H1 (cell line): ENCODE data around the gene OR6C65.
"Not testable (repeated sequence)": the region's sequence is repeated elsewhere in the genome, so short reads cannot be mapped to it uniquely, and the experiment has no call there.

ENCODE experiments used
- ATF3 ChIP-seq: IDR thresholded peaks from 2 replicates; pipeline ENCODE4 v1.6.1; 2011; ENCODE audit warnings: low read depth, mild to moderate bottlenecking, low read length; ENCODE audit not compliant: insufficient read depth
- BCL11A ChIP-seq, 2 experiments: IDR thresholded peaks; one replicate each; pipeline ENCODE4 v1.6.1; 2011; ENCODE audit warnings: low read depth in 2 of 2, low read length in 2 of 2, mild to moderate bottlenecking in 2 of 2
- CREB1 ChIP-seq: IDR thresholded peaks from 2 replicates; pipeline ENCODE4 v1.6.1; 2012; ENCODE audit warnings: inconsistent platforms
- CTCF ChIP-seq, 3 experiments: IDR thresholded peaks; 1 replicate in 2 of 3; 2 replicates in 1 of 3; pipeline versions ENCODE4 v1.5.1 to v1.6.1; 2011; ENCODE audit warnings: low read length in 3 of 3, mild to moderate bottlenecking in 3 of 3, inconsistent platforms in 2 of 3, low read depth in 1 of 3, moderate library complexity in 1 of 3; ENCODE audit not compliant: insufficient read depth in 1 of 3; ENCODE audit errors: control extremely low read depth in 1 of 3
- GABPA ChIP-seq: IDR thresholded peaks from 2 replicates; pipeline ENCODE4 v1.6.1; 2011; ENCODE audit warnings: mild to moderate bottlenecking, low read length, moderate library complexity, borderline replicate concordance; ENCODE audit not compliant: insufficient read depth
- POLR2A ChIP-seq, 2 experiments: IDR thresholded peaks; 1 replicate in 1 of 2; 2 replicates in 1 of 2; pipeline ENCODE4 v1.6.1; 2011; ENCODE audit warnings: low read depth in 2 of 2, low read length in 2 of 2, mild to moderate bottlenecking in 2 of 2; ENCODE audit errors: control extremely low read depth in 1 of 2
- RAD21 ChIP-seq, 2 experiments: IDR thresholded peaks in 1 of 2; conservative IDR thresholded peaks in 1 of 2; 2 replicates each; pipeline ENCODE4 v1.6.1; 2011; ENCODE audit warnings: low read depth in 2 of 2, low read length in 2 of 2, improper control_type of control experiment in 1 of 2, inconsistent platforms in 1 of 2, mild to moderate bottlenecking in 1 of 2, moderate library complexity in 1 of 2
- RBBP5 ChIP-seq: IDR thresholded peaks from 2 replicates; pipeline ENCODE4 v1.7.1; 2012; ENCODE audit warnings: low read depth, mild to moderate bottlenecking, inconsistent platforms, low read length, moderate library complexity, borderline replicate concordance
- TAF1 ChIP-seq: IDR thresholded peaks from 2 replicates; pipeline ENCODE4 v1.6.1; 2011; ENCODE audit warnings: mild to moderate bottlenecking, low read depth, low read length

- TF ChIP-seq CREB1; TAF1; CTCF (IDR thresholded peaks at IDR 0.05; ENCODE audit: control extremely low read depth in 1 of 3, insufficient read depth in 1 of 3, low read depth in 1 of 3, low read length in 3 of 3); POLR2A (IDR thresholded peaks at IDR 0.05; ENCODE audit: control extremely low read depth in 1 of 2, low read depth in 2 of 2, low read length in 2 of 2); ATF3; RBBP5; GABPA; RAD21 (IDR thresholded peaks at IDR 0.05 in 1 of 2, conservative IDR thresholded peaks at IDR 0.05 in 1 of 2; ENCODE audit: low read depth in 2 of 2, low read length in 2 of 2); BCL11A (IDR thresholded peaks at IDR 0.05; ENCODE audit: low read depth in 2 of 2, low read length in 2 of 2): not testable (repeated sequence)
Observed at GRCh38 chr12:55414396-55414823, 14.1 kb downstream of the OR6C65 start.
